T-cell (primary cell): ENCODE measurements around the gene SIM2. TPM values are rescaled to one million over a fixed set of nuclear protein-coding genes. Genes with fewer than 3 reads are reported as not detected.
A peak's percentile ranks its signal among the peaks of the same experiment; 100 is the strongest.

ENCODE experiments used
- ATAC-seq, 4 experiments: fragments of 200-7000 bp in 3 of 4; fragments of 150-1000 bp in 1 of 4; cut with Tn5 transposase; replicated peaks in 1 of 4; 1 replicate in 3 of 4; 2 replicates in 1 of 4; pipeline ENCODE4 v1.10.0; 2021; ENCODE audit warnings: moderate library complexity in 3 of 4, mild to moderate bottlenecking in 2 of 4, moderate number of reproducible peaks in 1 of 4
- CTCF ChIA-PET, 2 donors: fragments of 300-600 bp; sonication (Branson Sonifier 250); formaldehyde crosslinking; loops; one replicate each; lab custom pipeline; 2022; ENCODE audit warnings: antibody characterized with exemption in 2 of 2; lab: Charles Lee
- POLR2A ChIA-PET, 2 donors: fragments of 300-600 bp; sonication (Branson Sonifier 250); formaldehyde crosslinking; loops; one replicate each; lab custom pipeline; 2022; ENCODE audit warnings: antibody characterized with exemption in 2 of 2; lab: Charles Lee
- DNase-seq, 35 experiments: peaks; one replicate each; pipeline versions ENCODE4 v3.0.0 to v3.0.0-alpha.2; 2013 to 2023
- H3K27ac ChIP-seq: one replicate; pipeline ENCODE4 v1.5.1; 2013; ENCODE audit warnings: low read length
- H3K27me3 ChIP-seq, 2 experiments: replicated peaks in 1 of 2; 1 replicate in 1 of 2; 2 replicates in 1 of 2; pipeline versions ENCODE4 v1.6.1 to v1.7.0; 2013; ENCODE audit warnings: low read length in 1 of 2, mixed read lengths in 1 of 2; ENCODE audit not compliant: control insufficient read depth in 2 of 2, insufficient read depth in 2 of 2; ENCODE audit errors: extremely low read depth in 1 of 2
- H3K36me3 ChIP-seq, 2 donors: 1 replicate in 1 of 2; 2 replicates in 1 of 2; pipeline versions ENCODE4 v1.6.1 to v1.7.0; 2013; ENCODE audit warnings: low read length in 1 of 2; ENCODE audit not compliant: control insufficient read depth in 2 of 2, insufficient read depth in 1 of 2; ENCODE audit errors: extremely low read depth in 1 of 2
- H3K4me1 ChIP-seq, 2 experiments: 1 replicate in 1 of 2; 2 replicates in 1 of 2; pipeline versions ENCODE4 v1.6.1 to v1.7.0; 2013; ENCODE audit warnings: low read length in 2 of 2, mixed read lengths in 1 of 2; ENCODE audit not compliant: insufficient read depth in 2 of 2, control insufficient read depth in 1 of 2; ENCODE audit errors: extremely low read depth in 1 of 2
- H3K4me3 ChIP-seq, 2 donors: 1 replicate in 1 of 2; 2 replicates in 1 of 2; pipeline versions ENCODE4 v1.5.1 to v1.7.0; 2013; ENCODE audit warnings: mild to moderate bottlenecking in 2 of 2, low read length in 1 of 2, moderate library complexity in 1 of 2; ENCODE audit not compliant: control insufficient read depth in 1 of 2; ENCODE audit errors: extremely low read depth in 1 of 2
- H3K9me3 ChIP-seq: 2 replicates; pipeline ENCODE4 v1.7.0; 2013
- H3K27ac Mint-ChIP-seq, 2 donors: one replicate each; pipeline ENCODE4 v1.8.0; 2020 to 2021; ENCODE audit warnings: mild to moderate bottlenecking in 2 of 2, mixed read lengths in 2 of 2
- H3K27me3 Mint-ChIP-seq, 2 donors: one replicate each; pipeline ENCODE4 v1.8.0; 2021 to 2022; ENCODE audit warnings: mixed read lengths in 2 of 2
- H3K36me3 Mint-ChIP-seq: one replicate; pipeline ENCODE4 v1.8.0; 2021; ENCODE audit warnings: mixed read lengths
- H3K4me1 Mint-ChIP-seq, 3 donors: one replicate each; pipeline ENCODE4 v1.8.0; 2020 to 2022; ENCODE audit warnings: mixed read lengths in 3 of 3, mild to moderate bottlenecking in 1 of 3
- H3K4me3 Mint-ChIP-seq, 3 donors: one replicate each; pipeline ENCODE4 v1.8.0; 2020 to 2022; ENCODE audit warnings: mild to moderate bottlenecking in 3 of 3, mixed read lengths in 3 of 3, moderate library complexity in 3 of 3
- H3K9me3 Mint-ChIP-seq, 3 donors: one replicate each; pipeline ENCODE4 v1.8.0; 2020 to 2022; ENCODE audit warnings: mixed read lengths in 3 of 3
- WGBS: methylation state at CpG from one replicate; pipeline ENCODE4 v1.1.5; 2013; ENCODE audit warnings: missing lambda C conversion rate; ENCODE audit not compliant: insufficient coverage; 5-methylcytosine and 5-hydroxymethylcytosine counted together
- total RNA-seq, 35 experiments: library from RNA in 6 of 35; stranded (reverse) in 6 of 35; fragments of 120-200 nt in 1 of 35; gene quantifications; one replicate each; pipeline versions ENCODE4 v1.2.1 to v1.2.4 and lab custom pipeline; 2013 to 2026

The SIM2 gene
- total RNA-seq, 5 donors from 2014 or later (not counting 1 experiment from before 2014, with no cell fraction given): 0.10 to 0.16 (median 0.12) TPM; not detected in 2

GRCh38 chr21:36691555-36692041, 7.3 kb upstream of the SIM2 start:
- H3K27ac ChIP-seq: no peak overlapping the region
- CTCF ChIA-PET: no interaction called here
- Mint-ChIP-seq H3K4me3 (peak overlapping the region in 1 of 3 donors; percentile 55), H3K4me1 (peaks cover 11 to 21% (median 15%) of the 10 kb centered on the region in 3 donors), H3K27me3 (peaks cover 78 to 87% of the 10 kb centered on the region in 2 donors), H3K36me3 (no peaks in the 10 kb centered on the region), H3K9me3 (no peaks in the 10 kb centered on the region), H3K27ac (no peak overlapping the region)
- DNase-seq (no peak), ATAC-seq (no peak)
- no peaks in the 10 kb centered on the region for H3K36me3 ChIP-seq
- no peak overlapping the region for H3K4me3 ChIP-seq
- POLR2A ChIA-PET: no interaction called here
- H3K4me1 ChIP-seq: peaks cover 0 to 13% of the 10 kb centered on the region in 2 experiments
- H3K9me3 ChIP-seq: no peaks in the 10 kb centered on the region
- WGBS: 13% methylated on average over 7 of the region's 18 CpGs
- H3K27me3 ChIP-seq: peaks cover 53 to 67% of the 10 kb centered on the region in 2 experiments

- peak overlapping the region in 1 of 2 donors; percentile 6 for H3K4me3 ChIP-seq
- H3K36me3 ChIP-seq: no peaks in the 10 kb centered on the region
- H3K27me3 Mint-ChIP-seq: peaks cover 79 to 86% of the 10 kb centered on the region in 2 donors
- peaks cover 56 to 69% of the 10 kb centered on the region in 2 experiments for H3K27me3 ChIP-seq
- H3K4me1 Mint-ChIP-seq: peaks cover 13 to 21% (median 15%) of the 10 kb centered on the region in 3 donors
- H3K27ac Mint-ChIP-seq: peak overlapping the region in 1 of 2 donors; percentile 19
- POLR2A ChIA-PET: no interaction called here
- H3K4me1 ChIP-seq: peaks cover 0 to 20% of the 10 kb centered on the region in 2 experiments
- ATAC-seq: no peak
- no peak for DNase-seq
- H3K9me3 ChIP-seq: no peaks in the 10 kb centered on the region
- CTCF ChIA-PET: no interaction called here
- H3K27ac ChIP-seq: no peak overlapping the region
- H3K36me3 Mint-ChIP-seq: no peaks in the 10 kb centered on the region
- WGBS: 14% methylated on average over 27 of the region's 34 CpGs
- H3K4me3 Mint-ChIP-seq: peak overlapping the region in 2 of 3 donors; percentile 24 to 55
- H3K9me3 Mint-ChIP-seq: no peaks in the 10 kb centered on the region
These were observed 6.6 kb upstream of the SIM2 start for GRCh38 chr21:36692114-36692834.

DNA sequence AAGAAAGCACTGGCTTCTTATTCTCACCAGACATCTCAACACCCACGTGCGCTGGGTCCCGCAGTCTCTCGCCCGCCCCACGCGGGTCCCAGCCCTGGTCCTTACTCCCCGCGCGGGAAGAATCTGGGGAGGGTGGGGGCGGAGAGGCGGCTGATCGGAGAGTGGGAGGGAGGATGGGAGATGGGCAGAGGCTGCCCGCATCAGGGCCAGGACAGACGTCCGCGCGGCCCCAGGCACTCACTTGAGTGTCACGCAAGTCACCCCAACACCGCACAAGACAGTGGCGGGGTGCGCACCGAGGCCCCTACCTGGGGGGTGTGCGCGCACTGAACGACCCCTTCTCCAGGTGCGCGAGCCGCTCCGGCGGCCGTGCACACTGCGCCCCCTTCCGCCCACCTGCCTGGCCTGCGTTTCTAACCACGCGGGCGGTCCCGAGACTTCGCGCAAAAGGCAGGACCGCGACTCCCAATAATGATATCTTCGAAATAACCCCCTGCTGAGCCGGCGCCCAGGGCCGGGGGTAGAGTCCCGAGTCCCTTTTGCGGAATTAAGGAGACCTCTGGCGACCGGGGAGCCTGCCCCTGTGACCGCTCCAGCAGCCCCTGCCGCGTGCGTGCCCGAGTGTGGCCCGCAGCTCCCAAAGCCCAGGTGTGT, 6.0 kb upstream of the SIM2 start:
- no peak for DNase-seq
- Mint-ChIP-seq H3K27me3 (peaks cover 76 to 83% of the 10 kb centered on the region in 2 donors), H3K9me3 (no peaks in the 10 kb centered on the region), H3K4me1 (peaks cover 13 to 21% (median 15%) of the 10 kb centered on the region in 3 donors), H3K4me3 (peak overlapping the region in 1 of 3 donors; percentile 55), H3K36me3 (no peaks in the 10 kb centered on the region), H3K27ac (no peak overlapping the region)
- ChIA-PET POLR2A (no interaction called here), CTCF (no interaction called here)
- H3K27me3 ChIP-seq: peaks cover 53 to 70% of the 10 kb centered on the region in 2 experiments
- no peaks in the 10 kb centered on the region for H3K9me3 ChIP-seq
- no peak overlapping the region for H3K4me3 ChIP-seq
- peaks cover 2 to 26% of the 10 kb centered on the region in 2 experiments for H3K4me1 ChIP-seq
- no peak overlapping the region for H3K27ac ChIP-seq
- 10% methylated on average over 45 of the region's 57 CpGs for WGBS
- no peaks in the 10 kb centered on the region for H3K36me3 ChIP-seq
- peak in 1 of 4 experiments; percentile 19 for ATAC-seq

DNA sequence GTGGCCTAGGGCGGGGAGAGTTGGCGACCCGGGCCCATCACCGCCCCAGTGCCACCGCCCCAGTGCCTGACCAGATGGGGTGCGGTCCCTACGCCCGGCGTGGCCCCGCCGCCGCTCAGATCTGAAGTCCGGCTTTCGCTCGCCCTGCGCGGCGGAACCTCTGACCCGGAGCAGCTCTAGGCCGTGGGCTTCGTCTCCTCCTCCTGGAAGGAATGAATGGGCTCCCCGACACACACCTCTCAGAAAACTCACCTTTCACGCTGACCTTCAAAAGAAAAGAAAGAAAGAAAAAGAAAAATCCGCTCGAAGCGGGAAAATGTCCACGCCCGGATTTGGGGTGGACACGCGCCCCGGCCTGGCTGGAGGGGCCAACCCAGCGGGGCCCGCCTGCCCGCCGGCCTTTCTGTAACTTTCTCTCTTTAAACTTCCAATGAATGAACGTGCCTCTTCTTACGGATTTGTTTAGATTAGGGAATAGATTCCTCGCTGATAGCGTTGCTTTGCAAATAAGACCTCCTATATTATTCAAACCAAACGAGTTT, 5.4 kb upstream of the SIM2 start:
- 27% methylated on average over 15 of the region's 40 CpGs for WGBS

GRCh38 chr21:36694031-36694515, 4.8 kb upstream of the SIM2 start:
- Mint-ChIP-seq H3K4me3 (no peak overlapping the region), H3K27me3 (peaks cover 74 to 78% of the 10 kb centered on the region in 2 donors), H3K36me3 (no peaks in the 10 kb centered on the region), H3K27ac (no peak overlapping the region), H3K9me3 (no peaks in the 10 kb centered on the region), H3K4me1 (peaks cover 13 to 21% (median 15%) of the 10 kb centered on the region in 3 donors)
- POLR2A ChIA-PET: no interaction called here
- WGBS: 11% methylated on average over 9 of the region's 14 CpGs
- H3K36me3 ChIP-seq: no peaks in the 10 kb centered on the region
- no peak overlapping the region for H3K4me3 ChIP-seq
- ATAC-seq: no peak
- peaks cover 4 to 32% of the 10 kb centered on the region in 2 experiments for H3K4me1 ChIP-seq
- H3K27me3 ChIP-seq: peaks cover 48 to 73% of the 10 kb centered on the region in 2 experiments
- H3K9me3 ChIP-seq: no peaks in the 10 kb centered on the region
- no peak for DNase-seq
- H3K27ac ChIP-seq: no peak overlapping the region
- CTCF ChIA-PET: no interaction called here

More for the DNA sequence above, 5.4 kb upstream of the SIM2 start:
- peaks cover 76 to 80% of the 10 kb centered on the region in 2 donors for H3K27me3 Mint-ChIP-seq
- no peak overlapping the region for H3K4me3 ChIP-seq
- POLR2A ChIA-PET: no interaction called here
- no peak for DNase-seq
- H3K36me3 ChIP-seq: no peaks in the 10 kb centered on the region
- H3K4me3 Mint-ChIP-seq: no peak overlapping the region
- H3K27ac ChIP-seq: no peak overlapping the region
- peaks cover 4 to 32% of the 10 kb centered on the region in 2 experiments for H3K4me1 ChIP-seq
- CTCF ChIA-PET: no interaction called here
- ATAC-seq: no peak
- no peak overlapping the region for H3K27ac Mint-ChIP-seq
- no peaks in the 10 kb centered on the region for H3K9me3 ChIP-seq
- no peaks in the 10 kb centered on the region for H3K9me3 Mint-ChIP-seq
- peaks cover 48 to 72% of the 10 kb centered on the region in 2 experiments for H3K27me3 ChIP-seq
- H3K4me1 Mint-ChIP-seq: peaks cover 13 to 21% (median 15%) of the 10 kb centered on the region in 3 donors
- no peaks in the 10 kb centered on the region for H3K36me3 Mint-ChIP-seq

DNA sequence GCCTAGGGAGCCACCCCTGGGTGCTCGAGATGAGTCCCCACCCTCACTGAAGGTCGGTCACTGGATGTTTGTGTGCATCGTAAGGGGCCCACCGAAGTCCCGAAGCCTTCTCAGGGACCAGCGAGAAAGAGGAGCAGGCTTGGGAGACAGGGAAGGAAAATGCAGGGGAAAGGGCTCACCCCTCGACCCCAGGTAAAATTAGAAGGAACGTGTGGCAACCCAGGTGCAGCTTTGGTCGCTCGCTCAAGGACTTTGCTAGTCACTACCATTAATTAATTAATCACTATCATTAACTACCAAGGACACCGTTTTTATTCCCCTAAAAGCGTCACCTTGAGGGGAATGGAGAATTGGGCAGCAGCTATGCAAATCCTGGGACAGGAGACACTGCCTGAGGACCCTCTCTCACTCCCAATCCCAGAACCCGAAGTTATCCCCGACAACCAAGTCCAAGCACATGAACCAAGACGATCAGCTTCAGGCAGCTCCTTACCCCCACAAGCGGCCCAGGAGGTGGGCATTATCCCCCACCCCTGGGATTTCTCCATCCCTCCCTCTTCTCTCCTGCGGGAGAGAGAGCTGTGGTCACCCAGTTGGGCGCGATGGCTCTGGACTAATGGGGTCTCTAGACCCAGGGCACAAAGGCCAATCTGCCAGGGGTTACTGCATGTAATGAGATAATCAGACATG, 4.2 kb upstream of the SIM2 start:
- H3K9me3 Mint-ChIP-seq: no peaks in the 10 kb centered on the region
- peak overlapping the region in 1 of 3 donors; percentile 20 for H3K4me3 Mint-ChIP-seq
- no peak for ATAC-seq
- no peaks in the 10 kb centered on the region for H3K9me3 ChIP-seq
- H3K27ac Mint-ChIP-seq: no peak overlapping the region
- H3K36me3 Mint-ChIP-seq: no peaks in the 10 kb centered on the region
- H3K27me3 Mint-ChIP-seq: peaks cover 67 to 71% of the 10 kb centered on the region in 2 donors
- H3K4me3 ChIP-seq: no peak overlapping the region
- 11% methylated on average over 9 of the region's 19 CpGs for WGBS
- H3K4me1 Mint-ChIP-seq: peaks cover 13 to 21% (median 15%) of the 10 kb centered on the region in 3 donors
- ChIA-PET POLR2A (no interaction called here), CTCF (no interaction called here)
- peaks cover 4 to 37% of the 10 kb centered on the region in 2 experiments for H3K4me1 ChIP-seq
- no peak overlapping the region for H3K27ac ChIP-seq
- peaks cover 42 to 72% of the 10 kb centered on the region in 2 experiments for H3K27me3 ChIP-seq
- no peak for DNase-seq
- no peaks in the 10 kb centered on the region for H3K36me3 ChIP-seq
